PFSK-1 (cell line): ENCODE measurements around the gene PPP2R2D.

Experiments
- FOXP2 ChIP-seq: optimal IDR thresholded peaks from 2 replicates; pipeline ENCODE3; 2011; ENCODE audit warnings: borderline replicate concordance, control low read depth, inconsistent platforms; ENCODE audit not compliant: insufficient read depth; ENCODE audit errors: extremely low read length, extremely low read depth
- POLR2AphosphoS5 ChIP-seq: IDR thresholded peaks from 2 replicates; pipeline ENCODE4 v1.6.1; 2012; ENCODE audit warnings: low read depth, mild to moderate bottlenecking, control low read depth, low read length, moderate library complexity
- REST ChIP-seq, 2 experiments: IDR thresholded peaks; 2 replicates each; pipeline versions ENCODE4 v1.6.1 to v1.8.0; 2011 to 2012; ENCODE audit warnings: low read depth in 2 of 2, low read length in 2 of 2, control low read depth in 1 of 2, inconsistent platforms in 1 of 2, mild to moderate bottlenecking in 1 of 2, moderate library complexity in 1 of 2; ENCODE audit not compliant: insufficient read depth in 1 of 2
- SIN3A ChIP-seq: IDR thresholded peaks from 2 replicates; pipeline ENCODE4 v1.6.1; 2012; ENCODE audit warnings: mild to moderate bottlenecking, low read length, moderate library complexity, borderline replicate concordance; ENCODE audit not compliant: insufficient read depth
- TAF1 ChIP-seq: IDR thresholded peaks from 2 replicates; pipeline ENCODE4 v1.6.1; 2012; ENCODE audit warnings: low read length, control low read depth, borderline replicate concordance; ENCODE audit not compliant: insufficient read depth

The PPP2R2D gene

GRCh38 chr10:131858583-131859340, 42.0 kb upstream of the PPP2R2D start:
- no peak for TF ChIP-seq FOXP2
- no peak for TF ChIP-seq TAF1
- no peak for TF ChIP-seq REST (IDR thresholded peaks at IDR 0.05; ENCODE audit: insufficient read depth in 1 of 2, low read depth in 2 of 2, low read length in 2 of 2)
- TF ChIP-seq SIN3A = no peak
- no peak for TF ChIP-seq POLR2AphosphoS5

- no peak for TF ChIP-seq FOXP2
- no peak for TF ChIP-seq REST (IDR thresholded peaks at IDR 0.05; ENCODE audit: insufficient read depth in 1 of 2, low read depth in 2 of 2, low read length in 2 of 2)
- TF ChIP-seq SIN3A = no peak
Measured at GRCh38 chr10:131859341-131860020, 41.3 kb upstream of the PPP2R2D start.

DNA sequence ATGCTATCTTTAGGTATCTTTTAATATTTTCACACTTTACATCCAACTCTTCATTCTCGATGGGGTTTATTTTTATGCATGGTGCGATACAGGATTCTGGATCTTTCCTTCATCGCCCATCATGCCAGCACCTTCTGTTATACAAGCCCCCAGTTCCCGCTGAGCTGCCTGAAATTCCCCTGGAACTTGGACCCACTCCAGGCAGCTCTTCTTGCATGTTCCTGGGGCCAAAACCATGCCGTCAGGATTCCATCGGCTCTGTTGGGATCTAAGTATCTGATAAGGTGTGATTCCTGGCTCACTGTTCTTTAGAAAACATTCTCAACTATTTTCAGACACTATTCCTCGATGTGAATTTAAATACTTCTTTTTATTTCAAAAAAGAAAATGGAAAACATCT, 40.5 kb upstream of the PPP2R2D start:
- TF ChIP-seq FOXP2 = no peak
- no peak for TF ChIP-seq POLR2AphosphoS5
- no peak for TF ChIP-seq SIN3A
- no peak for TF ChIP-seq REST (IDR thresholded peaks at IDR 0.05; ENCODE audit: insufficient read depth in 1 of 2, low read depth in 2 of 2, low read length in 2 of 2)
- TF ChIP-seq TAF1 = no peak

DNA sequence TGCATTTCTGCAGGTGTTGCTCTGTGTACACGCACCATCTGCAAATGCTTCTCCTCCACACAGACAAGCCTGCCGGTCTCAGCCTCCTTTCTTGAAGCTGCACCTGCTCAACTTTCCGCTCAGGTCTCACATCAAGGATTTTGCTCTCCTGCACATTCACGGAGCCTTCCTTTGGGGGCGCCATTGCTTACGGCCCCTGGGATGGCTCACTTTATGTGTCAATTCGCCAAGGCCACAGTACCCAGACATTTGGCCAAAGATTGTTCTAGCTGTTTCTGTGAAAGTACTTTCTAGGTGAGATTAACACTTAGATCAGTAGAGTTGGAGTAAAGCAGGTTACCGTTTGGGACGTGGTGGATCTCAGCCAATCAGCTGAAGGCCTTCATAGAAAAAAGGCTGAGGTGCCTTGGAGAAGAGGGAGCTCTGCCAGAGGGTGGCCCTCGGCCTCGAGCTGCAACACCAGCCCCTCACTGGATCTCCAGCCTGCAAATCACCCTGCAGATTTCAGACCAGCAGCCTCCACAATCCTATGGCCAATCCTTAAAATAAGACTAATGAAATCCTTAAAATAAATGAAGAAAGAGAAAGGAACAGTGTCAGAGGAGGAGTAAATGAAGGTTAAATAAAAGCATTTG, 39.9 kb upstream of the PPP2R2D start:
- TF ChIP-seq POLR2AphosphoS5 = no peak
- TF ChIP-seq REST (IDR thresholded peaks at IDR 0.05; ENCODE audit: insufficient read depth in 1 of 2, low read depth in 2 of 2, low read length in 2 of 2) = no peak
- no peak for TF ChIP-seq TAF1
- no peak for TF ChIP-seq FOXP2
- TF ChIP-seq SIN3A = no peak
